ENCODE measurements around the gene ADGRF1.

ADGRF1 gene

DNA sequence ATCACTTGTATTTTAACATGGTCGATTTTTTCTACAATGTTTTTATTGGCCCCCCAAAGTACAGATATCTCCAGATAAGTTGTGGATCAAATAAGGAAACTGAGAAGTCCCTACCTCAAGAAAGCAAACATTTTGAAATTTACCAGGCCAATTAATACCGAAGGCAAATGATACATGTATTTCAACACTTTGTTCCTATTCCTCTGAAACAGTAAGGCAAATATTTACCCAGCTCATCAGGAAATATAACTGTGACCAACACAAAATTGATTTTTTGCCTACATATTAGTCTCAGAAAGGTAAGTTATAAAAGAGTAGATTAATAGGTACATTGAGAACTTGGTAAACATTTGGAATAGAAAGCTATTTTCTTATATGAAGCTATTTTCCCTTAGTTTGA, 69.1 kb downstream of the ADGRF1 start:
- no peak for DNase-seq

DNA sequence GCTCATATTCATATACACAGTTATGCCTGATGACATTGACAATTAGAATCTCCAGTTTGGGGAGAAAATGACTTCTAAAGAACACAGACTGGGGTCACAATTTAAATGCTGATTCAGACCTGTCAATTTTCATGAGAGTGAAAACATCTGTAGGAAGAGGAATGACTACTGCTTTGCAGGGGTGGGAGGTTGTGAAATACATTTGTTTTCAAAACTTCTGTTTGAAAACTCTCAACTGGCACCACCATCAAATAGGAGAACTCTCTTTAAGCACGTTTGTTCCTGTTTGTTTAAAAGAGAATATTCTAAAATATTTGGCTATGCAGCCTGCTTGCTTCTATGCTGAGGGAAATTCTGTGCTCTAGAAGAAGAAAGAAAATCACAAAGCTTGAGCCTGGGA, 69.6 kb downstream of the ADGRF1 start:
- DNase-seq = no peak

DNA sequence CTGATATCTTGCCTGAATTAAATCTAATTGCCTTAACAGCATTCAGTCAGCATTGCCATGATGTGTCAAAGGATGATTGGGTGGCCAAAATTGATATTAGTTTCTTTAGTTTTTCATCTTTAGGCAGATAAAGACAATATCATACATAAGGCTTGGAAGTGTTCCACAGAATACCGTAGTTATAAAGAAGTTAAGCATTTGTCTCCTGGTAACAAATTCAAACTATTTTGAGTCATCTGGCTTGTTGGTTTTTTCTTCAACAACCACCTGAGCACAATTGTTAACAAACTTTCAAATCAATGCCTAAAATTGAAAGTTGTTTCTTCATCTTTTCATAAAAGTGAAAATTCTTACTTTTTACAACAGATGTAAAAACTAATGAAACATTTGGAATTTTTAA, 72.9 kb downstream of the ADGRF1 start:
- DNase-seq = no peak

DNA sequence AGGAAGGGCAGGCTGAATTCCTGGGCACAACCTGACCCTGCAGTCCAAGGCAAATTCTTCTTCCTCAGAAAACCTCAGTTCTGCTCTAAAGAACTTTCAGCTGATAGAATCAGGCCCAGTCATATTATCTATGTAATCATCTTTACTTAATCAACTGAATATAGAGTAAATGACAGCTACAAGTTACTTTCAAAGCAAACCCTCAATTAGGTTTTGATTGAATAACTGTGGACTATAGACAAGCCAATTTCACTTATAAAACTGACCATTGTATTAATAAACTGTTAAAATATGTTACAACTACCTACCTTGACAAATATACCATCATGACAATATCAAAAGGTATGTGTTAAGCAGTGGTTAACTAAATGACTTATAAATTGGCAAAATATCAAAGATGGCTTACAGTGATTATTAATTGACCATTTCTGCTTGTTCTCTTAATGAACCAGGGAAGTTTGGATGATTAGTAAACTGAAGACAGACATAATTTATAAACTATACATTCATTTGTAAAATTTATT, 74.2 kb downstream of the ADGRF1 start:
- no peak for DNase-seq

DNA sequence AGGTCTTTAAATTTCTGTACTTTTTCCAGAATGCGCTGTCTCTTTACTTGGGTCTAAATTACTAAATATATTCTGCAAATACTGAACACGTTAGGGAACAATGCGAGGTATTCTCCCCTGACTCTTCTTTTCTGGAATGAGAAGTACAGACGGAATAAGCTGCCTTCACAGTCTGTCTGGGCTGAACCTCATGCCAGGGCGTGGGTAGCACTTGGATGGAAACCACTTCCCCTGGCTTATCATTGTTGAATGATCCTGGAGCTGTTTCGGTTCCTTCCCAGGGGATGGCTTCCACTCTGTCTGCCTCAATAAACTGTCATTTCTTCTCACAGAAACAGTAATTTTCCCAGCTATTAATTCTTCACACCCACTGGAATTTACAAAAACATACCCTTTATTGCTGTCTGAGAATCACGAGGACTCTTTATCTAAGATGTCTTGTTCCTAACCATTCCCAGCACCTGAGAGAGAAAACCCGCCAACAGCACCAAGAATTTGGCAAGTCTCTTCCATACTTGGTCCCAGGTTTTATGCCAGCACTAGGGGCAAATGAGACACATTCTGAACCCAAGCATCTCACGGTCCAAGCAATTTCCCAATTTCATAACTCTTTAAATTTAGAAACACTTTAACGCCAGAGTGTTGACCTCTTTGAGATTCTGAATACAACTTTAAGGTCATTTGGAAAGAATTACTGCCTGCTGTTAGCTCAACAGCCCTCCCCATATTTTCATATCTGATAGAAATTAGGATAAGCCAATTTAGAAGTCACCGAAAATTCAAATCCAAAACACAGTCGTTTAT, 77.2 kb downstream of the ADGRF1 start:
- no peak for DNase-seq

DNA sequence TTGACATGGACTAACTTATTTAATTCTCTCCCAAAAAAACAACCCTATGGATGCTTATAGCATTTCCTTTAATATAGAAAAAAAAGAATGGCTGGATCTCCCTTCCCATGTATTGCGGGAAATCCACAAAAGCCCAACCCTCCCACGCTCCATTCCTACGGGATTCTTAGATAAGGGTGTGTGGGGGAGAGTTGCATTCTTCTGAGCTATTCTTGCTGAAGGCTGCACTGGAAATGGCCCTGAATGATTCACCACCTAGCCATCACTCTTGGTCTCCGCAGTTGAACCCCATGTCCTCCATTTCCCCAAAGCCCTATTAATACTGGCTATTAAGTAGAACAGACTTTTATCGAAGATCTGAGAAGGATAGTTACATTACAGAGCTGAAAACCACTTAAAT, 78.5 kb downstream of the ADGRF1 start:
- no peak for DNase-seq

DNA sequence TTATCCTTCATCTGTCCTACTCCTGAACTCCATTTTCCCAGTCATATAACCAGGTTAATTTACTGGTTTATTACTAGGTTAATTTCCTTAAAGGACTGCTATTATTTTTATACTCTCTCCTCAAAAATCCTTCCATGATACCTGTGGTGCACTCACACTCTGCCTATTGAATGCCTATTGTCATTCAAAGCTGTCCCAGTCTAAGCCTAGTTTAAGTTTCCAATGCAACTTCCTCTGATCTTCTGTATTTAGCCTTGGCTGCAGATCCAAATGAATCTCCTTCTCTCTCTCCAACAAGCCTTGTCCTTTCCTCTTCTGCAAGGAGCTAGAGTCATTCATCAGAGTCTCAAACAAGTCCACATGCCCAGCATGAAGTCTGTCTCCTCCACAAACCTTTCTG, 79.1 kb downstream of the ADGRF1 start:
- DNase-seq = no peak

DNA sequence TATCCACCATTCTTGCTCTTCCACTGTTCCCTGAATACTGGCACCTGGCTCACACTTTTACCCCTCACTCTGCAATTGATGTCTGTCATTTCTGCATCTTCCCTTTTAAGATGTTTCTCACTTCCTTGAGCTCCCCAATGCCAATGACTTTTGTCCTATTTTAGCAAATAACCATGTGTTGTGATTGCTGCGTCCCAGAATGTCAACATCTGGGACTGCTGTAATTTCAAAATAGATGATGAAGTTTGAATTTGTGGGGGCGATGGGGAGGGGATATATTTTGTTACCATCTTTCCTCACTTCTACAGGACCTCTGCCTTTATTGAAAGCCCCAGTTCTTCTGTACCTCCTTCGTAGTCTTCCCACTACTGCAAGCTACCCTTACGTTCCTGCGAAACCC, 80.4 kb downstream of the ADGRF1 start:
- DNase-seq = no peak

DNA sequence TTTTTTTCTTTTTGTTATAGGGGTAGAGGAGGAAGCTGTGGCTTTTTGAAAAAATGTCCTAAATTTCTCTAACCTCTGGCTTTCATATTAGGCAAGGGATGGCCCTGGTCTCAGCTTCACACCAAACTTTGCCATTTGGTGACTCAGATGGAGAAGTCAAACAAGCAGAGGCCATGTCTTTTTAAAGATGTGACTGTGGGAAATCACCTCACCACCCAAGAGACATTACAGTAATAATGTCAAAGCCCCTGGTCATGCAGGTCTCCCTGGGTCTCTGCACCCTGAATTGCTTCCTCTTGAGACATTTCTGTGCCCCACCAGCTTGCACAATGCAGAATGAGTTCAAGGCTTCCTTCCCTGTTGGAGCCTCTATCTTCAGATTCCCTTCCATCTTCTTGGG, 80.9 kb downstream of the ADGRF1 start:
- DNase-seq = no peak

DNA sequence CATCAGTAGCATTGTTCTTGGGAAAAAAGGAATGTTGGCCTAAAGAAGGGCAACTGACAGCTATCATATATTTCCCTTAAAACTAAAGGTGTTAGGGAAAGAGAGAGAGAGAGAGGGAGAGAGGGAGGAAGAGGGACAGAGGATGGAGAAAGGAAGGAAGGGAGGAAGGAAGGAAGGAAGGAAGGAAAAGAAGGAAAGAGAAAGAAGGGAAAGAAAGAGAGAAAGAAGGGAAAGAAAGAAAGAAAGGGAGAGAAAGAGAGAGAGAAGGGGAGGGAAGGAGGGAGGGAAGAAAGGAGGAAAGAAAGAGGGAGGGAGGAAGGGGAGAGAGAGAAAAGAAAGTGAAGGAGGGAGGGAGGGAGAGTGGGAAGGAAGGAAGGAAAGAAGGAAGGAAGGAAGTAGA, 82.7 kb downstream of the ADGRF1 start:
- DNase-seq = no peak

DNA sequence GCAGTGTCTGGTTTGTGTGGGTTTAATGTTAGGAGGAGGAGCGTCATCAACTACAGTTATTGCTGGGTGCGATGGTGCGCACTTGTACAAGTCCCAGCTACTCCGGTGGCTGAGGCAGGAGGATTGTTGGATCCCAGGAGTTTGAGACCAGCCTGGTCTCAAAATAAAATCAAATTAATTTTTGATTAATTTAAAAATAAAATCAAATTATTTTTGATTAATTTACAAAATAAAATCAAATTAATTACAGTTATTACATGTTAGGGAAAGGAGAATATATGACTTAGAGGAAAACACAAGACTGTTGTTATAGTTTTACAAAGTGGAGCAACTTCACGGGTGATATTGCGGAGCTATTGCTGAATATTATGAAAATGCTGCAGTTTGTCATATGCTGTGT, 85.7 kb downstream of the ADGRF1 start:
- no peak for DNase-seq

DNA sequence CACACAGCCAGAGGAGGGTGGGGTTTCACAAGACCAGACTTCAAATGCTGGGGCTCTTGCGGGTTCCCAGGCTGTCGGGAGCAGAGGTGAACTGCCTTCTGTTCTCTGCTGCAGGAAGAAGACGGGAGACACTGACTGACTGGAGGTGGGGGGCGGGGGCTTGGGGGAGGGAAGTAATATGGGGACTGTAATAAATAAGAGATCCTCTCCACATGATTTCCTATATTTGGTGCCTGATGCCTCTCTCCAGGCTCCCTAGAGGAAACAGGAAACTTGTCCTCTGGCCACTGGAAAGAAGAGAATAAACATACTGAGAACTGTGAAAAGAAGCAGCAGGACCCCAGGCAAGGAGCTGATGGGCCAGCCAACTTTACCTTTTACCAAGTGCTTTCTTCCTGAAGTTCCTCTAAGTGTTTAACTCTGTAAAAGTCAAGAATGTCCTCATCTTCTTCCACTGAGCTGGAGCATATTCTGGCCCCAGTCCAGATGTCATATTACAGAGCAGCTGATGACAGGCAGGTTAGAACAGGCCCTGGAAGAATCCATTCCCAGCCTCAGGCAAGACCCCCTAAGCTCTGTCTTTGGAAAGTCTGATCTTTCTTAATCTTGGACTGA, 87.2 kb downstream of the ADGRF1 start:
- DNase-seq = peak; percentile 2

DNA sequence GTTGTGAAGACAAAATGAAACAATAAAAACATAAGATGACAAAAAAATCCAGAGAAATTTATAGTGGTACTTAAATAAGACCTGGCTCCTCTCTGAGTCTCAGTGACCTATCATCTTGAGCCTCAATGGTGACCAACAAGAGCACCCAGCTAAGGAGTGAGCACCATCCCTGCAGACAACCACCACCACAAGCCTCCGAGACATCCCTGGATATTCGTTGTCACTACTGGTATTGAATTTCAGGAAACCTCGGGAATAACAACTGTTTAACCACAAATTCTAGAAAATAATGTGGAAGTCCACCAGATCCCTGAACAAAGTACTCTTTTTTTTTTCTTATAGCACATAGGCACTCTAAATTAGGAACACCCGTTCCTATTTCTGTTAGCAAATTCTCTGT, 88.2 kb downstream of the ADGRF1 start:
- DNase-seq = no peak

DNA sequence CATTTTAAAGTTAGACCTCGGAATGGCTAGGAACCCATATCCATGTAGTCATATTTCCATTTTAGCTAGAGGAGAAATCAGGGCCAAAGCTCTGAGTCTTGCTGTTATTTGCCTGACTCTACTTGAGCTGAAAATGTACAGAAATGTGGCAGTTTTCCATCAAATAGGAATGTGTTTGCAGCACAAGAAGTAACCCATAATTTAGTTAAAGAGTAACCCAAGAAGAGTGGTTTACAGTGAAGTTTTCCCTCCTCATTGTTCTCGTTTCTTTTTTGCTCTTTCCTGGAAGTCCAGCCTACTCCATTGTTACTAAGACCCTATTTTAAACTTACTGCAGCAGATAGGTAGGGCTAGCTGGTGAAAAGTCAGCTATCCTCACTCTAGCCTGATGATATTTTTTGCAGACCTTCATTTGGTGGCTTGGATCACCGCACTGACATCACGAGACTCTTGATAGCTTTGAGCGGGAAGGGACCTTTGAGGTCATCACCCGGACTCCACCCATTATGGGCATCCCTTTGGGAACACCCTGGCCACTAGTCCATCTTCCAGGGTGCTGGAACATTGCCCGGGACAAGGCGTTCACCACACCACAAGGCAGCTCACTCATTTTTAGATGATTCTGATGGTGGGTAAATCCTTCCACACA, 92.4 kb downstream of the ADGRF1 start:
- DNase-seq = no peak

DNA sequence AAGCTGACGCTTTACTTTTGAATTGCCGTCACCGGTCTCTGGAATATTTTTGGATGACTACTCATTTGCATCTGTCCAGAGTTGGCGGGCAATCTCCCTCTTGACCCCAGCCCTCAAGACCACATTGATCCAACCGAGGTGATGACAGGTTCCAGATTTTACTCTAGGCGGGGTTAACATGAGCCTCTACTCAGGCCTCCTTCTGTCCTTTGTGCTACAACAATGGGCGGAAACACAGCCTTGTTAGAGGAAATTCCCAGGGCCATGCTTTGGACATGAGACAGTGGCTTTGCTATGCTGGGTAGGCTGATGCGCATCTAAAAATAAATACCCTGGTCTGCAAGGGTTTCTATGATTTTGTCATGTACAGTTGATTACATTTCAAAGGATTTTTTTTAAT, 93.4 kb downstream of the ADGRF1 start:
- no peak for DNase-seq
